Vagina (tissue), 2 donors: ENCODE results near the gene POU2F2.

Experiments used
- CTCF ChIP-seq, 3 experiments: fragments of 450-650 bp in 2 of 3; fragments of 200-600 bp in 1 of 3; sonication (generic) in 1 of 3; IDR thresholded peaks; one replicate each; pipeline ENCODE4 v1.5.1; 2017 to 2019; ENCODE audit warnings: antibody characterized with exemption in 3 of 3, mild to moderate bottlenecking in 2 of 3, moderate library complexity in 2 of 3
- POLR2A ChIP-seq, 2 donors: fragments of 450-650 bp; IDR thresholded peaks; one replicate each; pipeline ENCODE4 v1.6.1; 2017; ENCODE audit warnings: antibody characterized with exemption in 2 of 2, mild to moderate bottlenecking in 2 of 2, moderate library complexity in 2 of 2
- POLR2AphosphoS5 ChIP-seq, 2 donors: sonication (generic); formaldehyde crosslinking; IDR thresholded peaks; one replicate each; pipeline ENCODE4 v1.9.0; 2017; ENCODE audit warnings: antibody characterized with exemption in 2 of 2, mild to moderate bottlenecking in 2 of 2, low read depth in 1 of 2; ENCODE audit not compliant: insufficient read depth in 1 of 2

GRCh38 chr19:42148266-42148665 lies 16.0 kb upstream of the POU2F2 start:
- TF ChIP-seq POLR2A (IDR thresholded peaks at IDR 0.05): no peak
- no peak for TF ChIP-seq POLR2AphosphoS5 (IDR thresholded peaks at IDR 0.05; ENCODE audit: insufficient read depth in 1 of 2, low read depth in 1 of 2)
- no peak for TF ChIP-seq CTCF (IDR thresholded peaks at IDR 0.05)
